H1 (cell line): ENCODE results near the gene TRIM14. TPM values are rescaled to one million over a fixed set of nuclear protein-coding genes. Genes with fewer than 3 reads are reported as not detected.

Source experiments
- CTCF ChIA-PET: fragments of 300-600 bp; sonication (Branson Sonifier 250); formaldehyde crosslinking; loops from one replicate; lab custom pipeline; 2021; ENCODE audit not compliant: partially characterized antibody; lab: Charles Lee
- POLR2A ChIA-PET: fragments of 300-600 bp; sonication (Branson Sonifier 250); formaldehyde crosslinking; loops from one replicate; lab custom pipeline; 2021; ENCODE audit warnings: inconsistent platforms; ENCODE audit not compliant: partially characterized antibody; lab: Charles Lee
- DNase-seq, 2 experiments: peaks; one replicate each; pipeline versions ENCODE4 v3.0.0 to v3.0.0-alpha.2; 2010 to 2022; ENCODE audit warnings: low spot score in 2 of 2, low read depth in 1 of 2, mixed read lengths in 1 of 2
- FAIRE-seq: peaks from 2 replicates; lab custom pipeline; 2011; peaks lifted over from hg19 to GRCh38; lab: Jason Lieb, UNC
- H2AFZ ChIP-seq: 2 replicates; pipeline ENCODE4 v1.8.1; 2012; ENCODE audit warnings: low read length, inconsistent platforms
- H2AK5ac ChIP-seq: 2 replicates; pipeline ENCODE4 v1.6.1; 2013; ENCODE audit warnings: low read depth, low read length
- H2BK120ac ChIP-seq: replicated peaks from 2 replicates; pipeline ENCODE3; 2013; ENCODE audit warnings: low read depth, low read length, inconsistent platforms
- H2BK12ac ChIP-seq: 2 replicates; pipeline ENCODE4 v1.6.1; 2013; ENCODE audit warnings: low read depth, low read length
- H2BK15ac ChIP-seq: 2 replicates; pipeline ENCODE4 v1.6.1; 2013; ENCODE audit warnings: low read length
- H2BK20ac ChIP-seq: 2 replicates; pipeline ENCODE4 v1.6.1; 2013; ENCODE audit warnings: low read length
- H2BK5ac ChIP-seq: 2 replicates; pipeline ENCODE4 v1.6.1; 2013; ENCODE audit warnings: low read depth, low read length
- H3K14ac ChIP-seq: 2 replicates; pipeline ENCODE4 v1.6.1; 2013; ENCODE audit warnings: inconsistent platforms; ENCODE audit not compliant: insufficient read length
- H3K18ac ChIP-seq: 2 replicates; pipeline ENCODE4 v1.6.1; 2013; ENCODE audit warnings: low read length; ENCODE audit errors: extremely low read depth
- H3K23ac ChIP-seq: 2 replicates; pipeline ENCODE4 v1.6.1; 2013; ENCODE audit warnings: inconsistent platforms; ENCODE audit not compliant: insufficient read length
- H3K23me2 ChIP-seq: 2 replicates; pipeline ENCODE4 v1.6.1; 2013; ENCODE audit warnings: low read depth, low read length
- H3K27ac ChIP-seq: 2 replicates; pipeline ENCODE4 v1.6.1; 2011; ENCODE audit warnings: low read depth, low read length, inconsistent platforms
- H3K27me3 ChIP-seq, 4 experiments: replicated peaks in 1 of 4; 1 replicate in 1 of 4; 2 replicates in 3 of 4; pipeline versions ENCODE4 v1.6.1 to v1.8.1; 2011 to 2013; ENCODE audit warnings: low read length in 3 of 4, mild to moderate bottlenecking in 3 of 4, inconsistent platforms in 2 of 4, mixed read lengths in 2 of 4, moderate library complexity in 1 of 4; ENCODE audit not compliant: control insufficient read depth in 3 of 4, insufficient read depth in 3 of 4; ENCODE audit errors: extremely low read depth in 1 of 4
- H3K36me3 ChIP-seq, 4 experiments: 2 replicates each; pipeline versions ENCODE4 v1.6.1 to v1.8.1; 2011 to 2013; ENCODE audit warnings: mild to moderate bottlenecking in 4 of 4, low read length in 3 of 4, moderate library complexity in 2 of 4, control low read depth in 1 of 4, inconsistent platforms in 1 of 4; ENCODE audit not compliant: insufficient read depth in 4 of 4, control insufficient read depth in 2 of 4
- H3K4ac ChIP-seq: replicated peaks from 2 replicates; pipeline ENCODE3; 2013; ENCODE audit warnings: low read length, low read depth, mixed read lengths, inconsistent platforms; ENCODE audit not compliant: insufficient read length
- H3K4me1 ChIP-seq, 4 experiments: replicated peaks in 1 of 4; 1 replicate in 1 of 4; 2 replicates in 3 of 4; pipeline versions ENCODE4 v1.6.1 to v1.8.1; 2011 to 2013; ENCODE audit warnings: low read length in 3 of 4, inconsistent platforms in 2 of 4, mixed read lengths in 1 of 4; ENCODE audit not compliant: insufficient read depth in 4 of 4, control insufficient read depth in 3 of 4
- H3K4me2 ChIP-seq, 2 experiments: 2 replicates each; pipeline versions ENCODE4 v1.6.1 to v1.8.1; 2011 to 2013; ENCODE audit warnings: low read depth in 2 of 2, low read length in 2 of 2, control low read depth in 1 of 2, inconsistent platforms in 1 of 2, mild to moderate bottlenecking in 1 of 2; ENCODE audit not compliant: insufficient read depth in 1 of 2
- H3K4me3 ChIP-seq, 4 experiments: fragments of 200-600, 300-600 bp in 1 of 4; sonication (generic), shearing (Covaris generic), sonication (Bioruptor Twin) in 1 of 4; 2 replicates each; pipeline versions ENCODE4 v1.5.1 to v1.8.1; 2011 to 2016; ENCODE audit warnings: low read length in 4 of 4, low read depth in 3 of 4, control low read depth in 2 of 4, inconsistent platforms in 2 of 4, mild to moderate bottlenecking in 2 of 4, mixed read lengths in 1 of 4, moderate library complexity in 1 of 4; ENCODE audit not compliant: insufficient read depth in 2 of 4; ENCODE audit errors: extremely low read depth in 1 of 4
- H3K56ac ChIP-seq: replicated peaks from 2 replicates; pipeline ENCODE3; 2013; ENCODE audit warnings: low read depth, mild to moderate bottlenecking, mixed read lengths, low read length, inconsistent platforms; ENCODE audit not compliant: insufficient read length
- H3K79me1 ChIP-seq: 2 replicates; pipeline ENCODE4 v1.6.1; 2013; ENCODE audit warnings: low read depth, low read length, control low read depth
- H3K79me2 ChIP-seq, 2 experiments: 2 replicates each; pipeline versions ENCODE4 v1.6.1 to v1.8.1; 2012 to 2013; ENCODE audit warnings: low read length in 2 of 2, mild to moderate bottlenecking in 2 of 2, inconsistent platforms in 1 of 2; ENCODE audit not compliant: insufficient read depth in 2 of 2, control insufficient read depth in 1 of 2
- H3K9ac ChIP-seq, 4 experiments: replicated peaks in 1 of 4; 1 replicate in 1 of 4; 2 replicates in 3 of 4; pipeline versions ENCODE4 v1.6.1 to v1.8.1; 2011 to 2013; ENCODE audit warnings: low read depth in 3 of 4, low read length in 3 of 4, control low read depth in 2 of 4, mild to moderate bottlenecking in 2 of 4, moderate library complexity in 2 of 4, inconsistent platforms in 1 of 4; ENCODE audit errors: extremely low read depth in 1 of 4
- H3K9me3 ChIP-seq, 2 experiments: 2 replicates each; pipeline versions ENCODE4 v1.6.1 to v1.8.1; 2012 to 2013; ENCODE audit warnings: mild to moderate bottlenecking in 2 of 2, moderate library complexity in 2 of 2, control low read depth in 1 of 2, inconsistent platforms in 1 of 2, low read depth in 1 of 2, low read length in 1 of 2, mixed read lengths in 1 of 2; ENCODE audit not compliant: insufficient read depth in 2 of 2
- H4K20me1 ChIP-seq, 2 experiments: replicated peaks in 1 of 2; 2 replicates each; pipeline versions ENCODE3 to v1.8.1; 2011 to 2013; ENCODE audit warnings: inconsistent platforms in 2 of 2, low read length in 2 of 2, mild to moderate bottlenecking in 1 of 2; ENCODE audit not compliant: insufficient read depth in 2 of 2, control insufficient read depth in 1 of 2
- H4K5ac ChIP-seq: 2 replicates; pipeline ENCODE4 v1.6.1; 2013; ENCODE audit warnings: low read length, low read depth, mixed read lengths, inconsistent platforms; ENCODE audit not compliant: insufficient read length
- H4K8ac ChIP-seq: 2 replicates; pipeline ENCODE4 v1.8.0; 2013; ENCODE audit warnings: mild to moderate bottlenecking, moderate library complexity, low read length, inconsistent platforms; ENCODE audit not compliant: insufficient read depth; ENCODE audit errors: extremely low read depth
- H4K91ac ChIP-seq: replicated peaks from 2 replicates; pipeline ENCODE3; 2013; ENCODE audit warnings: low read length, mixed read lengths, inconsistent platforms; ENCODE audit not compliant: insufficient read length
- CHD2 ChIP-seq: IDR thresholded peaks from 2 replicates; pipeline ENCODE4 v1.6.1; 2012; ENCODE audit warnings: low read length, improper control_type of control experiment
- EP300 ChIP-seq, 2 experiments: IDR thresholded peaks; 1 replicate in 1 of 2; 2 replicates in 1 of 2; pipeline ENCODE4 v1.6.1; 2011 to 2012; ENCODE audit warnings: low read depth in 2 of 2, low read length in 2 of 2, mild to moderate bottlenecking in 2 of 2, borderline replicate concordance in 1 of 2, inconsistent platforms in 1 of 2, moderate library complexity in 1 of 2
- GTF2F1 ChIP-seq: IDR thresholded peaks from 2 replicates; pipeline ENCODE4 v1.6.1; 2012; ENCODE audit warnings: low read depth, low read length, improper control_type of control experiment, borderline replicate concordance
- HDAC6 ChIP-seq: IDR thresholded peaks from one replicate; pipeline ENCODE4 v1.7.1; 2012; ENCODE audit warnings: low read depth, mild to moderate bottlenecking, inconsistent platforms, low read length, moderate library complexity
- NANOG ChIP-seq: IDR thresholded peaks from 2 replicates; pipeline ENCODE4 v1.6.1; 2011; ENCODE audit warnings: low read length, low read depth, mild to moderate bottlenecking, inconsistent platforms; ENCODE audit not compliant: insufficient read depth, poor library complexity, severe bottlenecking
- PHF8 ChIP-seq: fragments of 200-600 bp; sonication (generic); conservative IDR thresholded peaks from 2 replicates; pipeline ENCODE4 v1.7.1; 2012; ENCODE audit warnings: low read depth, mild to moderate bottlenecking, inconsistent platforms, low read length, moderate library complexity
- POLR2A ChIP-seq, 2 experiments: IDR thresholded peaks; 1 replicate in 1 of 2; 2 replicates in 1 of 2; pipeline ENCODE4 v1.6.1; 2011; ENCODE audit warnings: low read depth in 2 of 2, low read length in 2 of 2, mild to moderate bottlenecking in 2 of 2; ENCODE audit errors: control extremely low read depth in 1 of 2
- RAD21 ChIP-seq, 2 experiments: IDR thresholded peaks in 1 of 2; conservative IDR thresholded peaks in 1 of 2; 2 replicates each; pipeline ENCODE4 v1.6.1; 2011; ENCODE audit warnings: low read depth in 2 of 2, low read length in 2 of 2, improper control_type of control experiment in 1 of 2, inconsistent platforms in 1 of 2, mild to moderate bottlenecking in 1 of 2, moderate library complexity in 1 of 2
- RBBP5 ChIP-seq: IDR thresholded peaks from 2 replicates; pipeline ENCODE4 v1.7.1; 2012; ENCODE audit warnings: low read depth, mild to moderate bottlenecking, inconsistent platforms, low read length, moderate library complexity, borderline replicate concordance
- SIN3A ChIP-seq, 2 experiments: IDR thresholded peaks in 1 of 2; conservative IDR thresholded peaks in 1 of 2; 2 replicates each; pipeline ENCODE4 v1.6.1; 2011 to 2012; ENCODE audit warnings: low read length in 2 of 2, improper control_type of control experiment in 1 of 2, low read depth in 1 of 2, mild to moderate bottlenecking in 1 of 2
- SIX5 ChIP-seq: IDR thresholded peaks from 2 replicates; pipeline ENCODE4 v1.6.1; 2011; ENCODE audit warnings: mild to moderate bottlenecking, low read depth, low read length
- TCF12 ChIP-seq: IDR thresholded peaks from 2 replicates; pipeline ENCODE4 v1.6.1; 2011; ENCODE audit warnings: low read depth, mild to moderate bottlenecking, low read length
- TEAD4 ChIP-seq: IDR thresholded peaks from 2 replicates; pipeline ENCODE4 v1.6.1; 2012; ENCODE audit warnings: low read depth, low read length, inconsistent platforms, mixed read lengths
- WGBS, 2 experiments: shearing (Covaris generic) in 1 of 2; methylation state at CpG; one replicate each; pipeline versions ENCODE4 v1.1.6 to v1.1.7; 2013 to 2015; ENCODE audit warnings: low lambda C conversion rate in 2 of 2, mixed read lengths in 2 of 2, inconsistent platforms in 1 of 2, low coverage in 1 of 2, missing lambda C conversion rate in 1 of 2; ENCODE audit not compliant: insufficient replicate concordance in 2 of 2, insufficient coverage in 1 of 2, insufficient read length in 1 of 2; ENCODE audit errors: extremely low coverage in 1 of 2, missing lambda C conversion rate in 1 of 2; 5-methylcytosine and 5-hydroxymethylcytosine counted together
- polyA plus RNA-seq, 7 experiments: library from polyadenylated mRNA; depleted of rRNA in 3 of 7; stranded (reverse) in 5 of 7; unstranded in 2 of 7; fragments of >200 nt in 5 of 7; fragments of 200-250 nt in 2 of 7; gene quantifications; 1 replicate in 5 of 7; 2 replicates in 1 of 7; 4 replicates in 1 of 7; pipeline versions ENCODE4 v1.2.1 to v1.2.3, GENCODE V29; 2011 to 2013; ENCODE audit warnings: missing spikeins in 2 of 7, mixed read lengths in 2 of 7
- total RNA-seq: library from RNA; stranded (reverse); fragmentation: NEBNext Ultra II Directional; extraction: Animal tissue kit (Norgen Biotek cat#: 25700); gene quantifications from 2 replicates; pipeline ENCODE4 v1.2.1, GENCODE V29; 2021

TRIM14 gene
- total and polyA plus RNA-seq, 2 of the 8 experiments (the other 6 are each of a cell fraction or from before 2014, with no cell fraction given), result 9.2 to 19.4 TPM

DNA sequence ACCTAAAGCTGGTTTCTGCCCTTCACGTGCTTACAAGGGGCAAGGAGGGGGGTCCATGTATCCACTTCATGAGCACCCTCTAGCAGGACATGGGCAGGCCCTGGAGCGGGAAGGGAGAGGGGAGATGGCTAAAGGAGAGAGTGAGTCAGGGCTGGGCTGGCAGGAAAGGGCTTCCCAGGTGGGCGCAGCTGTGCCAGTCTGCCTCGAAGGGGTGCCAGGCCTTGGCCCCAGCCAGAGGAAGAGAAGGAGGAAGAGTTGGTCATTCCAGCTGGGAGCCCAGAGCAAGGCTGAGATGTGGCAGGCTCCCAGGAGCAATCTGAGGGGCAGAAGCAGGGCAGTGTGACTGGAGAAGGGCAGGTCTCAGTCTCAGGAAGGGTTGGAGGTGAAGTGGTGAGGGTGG lies 24.7 kb downstream of the TRIM14 start:
- Histone ChIP-seq H4K20me1 (peaks cover 0 to 2% of the 10 kb centered on the region in 2 experiments), H3K79me2 (no peaks in the 10 kb centered on the region), H3K18ac (no peak overlapping the region), H3K79me1 (no peaks in the 10 kb centered on the region), H2BK15ac (no peak overlapping the region), H3K36me3 (peaks cover 0 to 3% (median 0%) of the 10 kb centered on the region in 4 experiments; a peak in 1 of 8 replicates), H2BK5ac (no peak overlapping the region), H3K27ac (no peak overlapping the region), H2BK12ac (no peak overlapping the region), H3K4me3 (no peak overlapping the region), H2BK20ac (no peak overlapping the region), H4K5ac (no peak overlapping the region), H3K4me1 (peaks cover 3 to 15% (median 5%) of the 10 kb centered on the region in 4 experiments; a peak in 6 of 7 replicates), H3K56ac (no peak overlapping the region), H3K4ac (no peak overlapping the region), H4K91ac (no peak overlapping the region), H3K27me3 (no peaks in the 10 kb centered on the region), H3K23me2 (0 out of 2 replicates have a peak, but pooled peaks cover 3% of the 10 kb centered on the region), H4K8ac (no peak overlapping the region), H2AFZ (no peak overlapping the region), H3K23ac (no peak overlapping the region), H3K9me3 (no peaks in the 10 kb centered on the region), H3K14ac (no peak overlapping the region), H2BK120ac (no peak overlapping the region), H3K9ac (no peak overlapping the region), H3K4me2 (no peak overlapping the region), H2AK5ac (no peak overlapping the region)
- DNase-seq, result no peak
- ChIA-PET CTCF (interaction anchor here (0.6 to 1.3 kb wide), 2 partner anchors 8 to 117 kb away, joined by 3 read pairs; no protein-coding TSS in a partner anchor), POLR2A (no interaction called here)
- TF ChIP-seq NANOG (no peak), TEAD4 (no peak), TCF12 (no peak), SIX5 (no peak), RBBP5 (no peak), PHF8 (no peak), EP300 (IDR thresholded peaks at IDR 0.05; ENCODE audit: borderline replicate concordance in 1 of 2, low read depth in 2 of 2, low read length in 2 of 2) (no peak), SIN3A (conservative IDR thresholded peaks at IDR 0.05 in 1 of 2, IDR thresholded peaks at IDR 0.05 in 1 of 2; ENCODE audit: low read depth in 1 of 2, low read length in 2 of 2) (no peak), GTF2F1 (no peak), CHD2 (no peak), RAD21 (IDR thresholded peaks at IDR 0.05 in 1 of 2, conservative IDR thresholded peaks at IDR 0.05 in 1 of 2; ENCODE audit: low read depth in 2 of 2, low read length in 2 of 2) (no peak), POLR2A (IDR thresholded peaks at IDR 0.05; ENCODE audit: control extremely low read depth in 1 of 2, low read depth in 2 of 2, low read length in 2 of 2) (no peak), HDAC6 (no peak)
- WGBS, 2 experiments, result 69% methylated on average over 4 of the region's 4 CpGs; no CpG with 5 or more reads in 1 of the 2 experiments
- FAIRE-seq, result no peak
